MCF 10A (cell line): Measurements from ENCODE around the gene CALN1. TPM values are rescaled to one million over a fixed set of nuclear protein-coding genes. Genes with fewer than 3 reads are reported as not detected.

Experiments used
- BruUV-seq: library from RNA; stranded (reverse); fragments of 400-500 nt; replicated peaks from 2 replicates; lab custom pipeline; 2021; lab: Mats Ljungman, UMichigan
- CTCF ChIA-PET: fragments of 300-600 bp; sonication (Branson Sonifier 250); formaldehyde crosslinking; extraction: SDS; loops from one replicate; lab custom pipeline; 2021; ENCODE audit warnings: antibody characterized with exemption, inconsistent platforms; lab: Yijun Ruan, JAX
- POLR2A ChIA-PET: fragments of 300-600, 350-650 bp; sonication (Branson Sonifier 250); formaldehyde crosslinking; extraction: SDS; loops from one replicate; lab custom pipeline; 2020; ENCODE audit warnings: antibody characterized with exemption, inconsistent platforms; lab: Yijun Ruan, JAX
- DNase-seq: peaks from one replicate; pipeline ENCODE4 v3.0.0-alpha.2; 2018; ENCODE audit not compliant: unreplicated experiment
- H3K27ac Mint-ChIP-seq: one replicate; pipeline ENCODE4 v1.8.0; 2022; ENCODE audit warnings: mild to moderate bottlenecking, low read depth, mixed read lengths; ENCODE audit not compliant: unreplicated experiment
- H3K27me3 Mint-ChIP-seq: one replicate; pipeline ENCODE4 v1.8.0; 2022; ENCODE audit warnings: mixed read lengths; ENCODE audit not compliant: insufficient read depth, unreplicated experiment
- H3K36me3 Mint-ChIP-seq: one replicate; pipeline ENCODE4 v1.8.0; 2022; ENCODE audit warnings: mild to moderate bottlenecking, moderate library complexity, mixed read lengths; ENCODE audit not compliant: insufficient read depth, unreplicated experiment
- H3K4me1 Mint-ChIP-seq: one replicate; pipeline ENCODE4 v1.8.0; 2022; ENCODE audit warnings: mixed read lengths; ENCODE audit not compliant: insufficient read depth, unreplicated experiment
- H3K4me3 Mint-ChIP-seq: one replicate; pipeline ENCODE4 v1.8.0; 2022; ENCODE audit warnings: mild to moderate bottlenecking, moderate library complexity, mixed read lengths; ENCODE audit not compliant: unreplicated experiment
- H3K9me3 Mint-ChIP-seq: one replicate; pipeline ENCODE4 v1.8.0; 2022; ENCODE audit warnings: mixed read lengths; ENCODE audit not compliant: unreplicated experiment
- intact Hi-C: fragments of 100-400 bp; cut with micrococcal nuclease; formaldehyde crosslinking; loops from 2 replicates; pipeline ENCODE4 v1.14.1; 2022
- total RNA-seq: library from RNA; stranded (reverse); gene quantifications from 2 replicates; pipeline ENCODE4 v1.2.3, GENCODE V29; 2022
- TF ChIP-seq, protein P1 (sequence below): fragments of 200-600 bp; IDR thresholded peaks from one replicate; pipeline ENCODE4 v1.8.0; 2022; ENCODE audit warnings: antibody characterized with exemption, mild to moderate bottlenecking; ENCODE audit not compliant: unreplicated experiment

Gene CALN1
- total RNA-seq, 1 experiment from 2014 or later = not detected

DNA sequence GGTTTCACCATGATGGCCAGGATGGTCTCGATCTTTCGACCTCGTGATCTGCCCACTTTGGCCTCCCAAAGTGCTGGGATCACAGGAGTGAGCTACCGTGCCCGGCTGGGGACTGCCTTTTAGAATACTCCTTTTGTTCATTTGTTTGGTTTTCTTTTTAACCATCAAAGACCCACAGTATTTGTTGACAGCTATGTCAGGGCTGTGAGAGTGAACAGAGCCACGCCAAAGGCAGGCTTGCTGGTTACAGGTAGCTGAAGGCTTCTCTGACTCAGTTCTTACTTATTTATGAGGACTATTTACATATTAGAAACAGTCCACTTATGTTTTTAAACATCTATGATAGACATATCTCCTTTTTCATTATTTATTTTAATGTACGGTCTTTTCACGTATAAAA is 544.5 kb downstream of the CALN1 start:
- TF ChIP-seq, protein P1, sequence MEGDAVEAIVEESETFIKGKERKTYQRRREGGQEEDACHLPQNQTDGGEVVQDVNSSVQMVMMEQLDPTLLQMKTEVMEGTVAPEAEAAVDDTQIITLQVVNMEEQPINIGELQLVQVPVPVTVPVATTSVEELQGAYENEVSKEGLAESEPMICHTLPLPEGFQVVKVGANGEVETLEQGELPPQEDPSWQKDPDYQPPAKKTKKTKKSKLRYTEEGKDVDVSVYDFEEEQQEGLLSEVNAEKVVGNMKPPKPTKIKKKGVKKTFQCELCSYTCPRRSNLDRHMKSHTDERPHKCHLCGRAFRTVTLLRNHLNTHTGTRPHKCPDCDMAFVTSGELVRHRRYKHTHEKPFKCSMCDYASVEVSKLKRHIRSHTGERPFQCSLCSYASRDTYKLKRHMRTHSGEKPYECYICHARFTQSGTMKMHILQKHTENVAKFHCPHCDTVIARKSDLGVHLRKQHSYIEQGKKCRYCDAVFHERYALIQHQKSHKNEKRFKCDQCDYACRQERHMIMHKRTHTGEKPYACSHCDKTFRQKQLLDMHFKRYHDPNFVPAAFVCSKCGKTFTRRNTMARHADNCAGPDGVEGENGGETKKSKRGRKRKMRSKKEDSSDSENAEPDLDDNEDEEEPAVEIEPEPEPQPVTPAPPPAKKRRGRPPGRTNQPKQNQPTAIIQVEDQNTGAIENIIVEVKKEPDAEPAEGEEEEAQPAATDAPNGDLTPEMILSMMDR = no peak
- intact Hi-C loops = no loop called here
- Mint-ChIP-seq H3K4me1 (peaks cover 5% of the 10 kb centered on the region), H3K4me3 (no peak overlapping the region), H3K27ac (peak overlapping the region; percentile 67), H3K27me3 (no peaks in the 10 kb centered on the region), H3K36me3 (no peaks in the 10 kb centered on the region), H3K9me3 (peaks cover 10% of the 10 kb centered on the region)
- ChIA-PET CTCF (no interaction called here), POLR2A (no interaction called here)
- no peak for DNase-seq
- BruUV-seq = no TSS peak

DNA sequence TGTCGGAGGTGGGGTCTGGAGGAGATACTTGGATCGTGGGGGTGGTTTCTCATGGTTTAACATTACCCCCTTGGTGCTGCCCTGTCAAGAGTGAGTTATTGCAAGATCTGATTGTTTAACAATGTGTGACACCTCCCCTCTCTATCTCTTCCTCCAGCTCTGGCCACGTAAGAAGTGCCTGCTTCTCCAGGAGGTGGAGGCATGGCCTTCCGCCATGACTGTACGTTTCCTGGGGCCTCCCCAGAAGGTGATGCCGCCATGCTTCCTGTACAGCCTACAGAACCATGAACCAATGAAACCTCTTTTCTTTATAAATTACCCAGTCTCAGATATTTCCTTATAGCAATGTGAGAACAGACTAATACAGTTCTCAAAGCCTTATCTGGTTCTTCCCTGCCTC is 547.0 kb downstream of the CALN1 start:
- ChIA-PET POLR2A (no interaction called here), CTCF (no interaction called here)
- no TSS peak for BruUV-seq
- no peaks in the 10 kb centered on the region for H3K9me3 Mint-ChIP-seq
- H3K27me3 Mint-ChIP-seq = no peaks in the 10 kb centered on the region
- peaks cover 5% of the 10 kb centered on the region for H3K4me1 Mint-ChIP-seq
- H3K36me3 Mint-ChIP-seq = no peaks in the 10 kb centered on the region
- TF ChIP-seq, protein P1 = no peak
- no peak overlapping the region for H3K4me3 Mint-ChIP-seq
- no peak overlapping the region for H3K27ac Mint-ChIP-seq
- intact Hi-C loops = no loop called here
- DNase-seq = no peak

DNA sequence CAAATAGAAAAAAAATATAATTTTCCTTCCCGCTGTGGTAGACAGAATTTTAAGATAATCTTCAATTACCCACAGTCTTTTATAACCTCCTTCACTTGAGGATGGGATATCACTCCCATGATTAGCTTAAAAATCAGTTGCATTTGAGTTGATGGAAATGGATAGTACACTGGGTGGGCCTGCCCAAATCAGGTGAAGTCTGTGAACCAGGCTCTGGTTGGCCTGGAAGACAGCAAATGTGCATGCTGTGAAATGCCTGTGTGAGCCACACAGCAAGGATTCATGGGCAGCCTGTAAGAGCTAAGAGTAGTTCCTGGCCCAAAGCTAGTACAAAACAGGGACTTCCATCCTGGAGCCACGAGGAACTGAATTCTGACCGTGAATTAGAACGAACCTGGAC is 548.0 kb downstream of the CALN1 start:
- ChIA-PET CTCF (interaction anchor here (0.6 kb wide), 1 partner anchor 923 kb away, joined by 3 read pairs; no protein-coding TSS in a partner anchor), POLR2A (no interaction called here)
- no peaks in the 10 kb centered on the region for H3K36me3 Mint-ChIP-seq
- no peak overlapping the region for H3K27ac Mint-ChIP-seq
- TF ChIP-seq, protein P1 = no peak
- BruUV-seq = no TSS peak
- DNase-seq = no peak
- peaks cover 5% of the 10 kb centered on the region for H3K4me1 Mint-ChIP-seq
- H3K4me3 Mint-ChIP-seq = no peak overlapping the region
- H3K27me3 Mint-ChIP-seq = no peaks in the 10 kb centered on the region
- intact Hi-C loops = no loop called here
- H3K9me3 Mint-ChIP-seq = no peaks in the 10 kb centered on the region

DNA sequence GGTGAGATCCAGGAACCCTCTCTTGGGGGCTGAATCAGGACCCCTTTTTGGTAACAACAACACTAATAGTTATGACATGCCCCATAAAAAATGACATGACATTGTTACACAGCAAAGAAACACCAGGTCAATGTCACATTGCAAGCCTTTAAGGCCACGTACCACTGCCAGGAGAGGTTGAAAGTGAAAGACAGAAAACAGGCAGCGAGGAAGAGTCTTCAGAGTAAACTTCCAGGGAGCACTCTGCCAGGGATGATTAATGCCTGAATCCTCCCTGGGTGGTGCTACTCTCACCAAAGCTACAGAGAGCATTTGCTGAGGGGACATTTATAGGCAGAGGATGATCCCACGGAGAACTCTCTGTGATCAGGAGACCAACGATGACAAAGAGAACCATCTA is 551.6 kb downstream of the CALN1 start:
- H3K9me3 Mint-ChIP-seq = no peaks in the 10 kb centered on the region
- BruUV-seq = no TSS peak
- no peaks in the 10 kb centered on the region for H3K27me3 Mint-ChIP-seq
- H3K4me1 Mint-ChIP-seq = no peaks in the 10 kb centered on the region
- TF ChIP-seq, protein P1 = no peak
- no peak overlapping the region for H3K27ac Mint-ChIP-seq
- DNase-seq = no peak
- no peak overlapping the region for H3K4me3 Mint-ChIP-seq
- CTCF ChIA-PET = no interaction called here
- POLR2A ChIA-PET = no interaction called here
- H3K36me3 Mint-ChIP-seq = no peaks in the 10 kb centered on the region
- intact Hi-C loops = no loop called here
